NCI-H1105 (cell line): ENCODE measurements around the gene PTDSS2.

ENCODE experiments used
- DNase-seq: peaks from one replicate; lab custom pipeline; 2025; lab: John Stamatoyannopoulos, UW

PTDSS2 gene

DNA sequence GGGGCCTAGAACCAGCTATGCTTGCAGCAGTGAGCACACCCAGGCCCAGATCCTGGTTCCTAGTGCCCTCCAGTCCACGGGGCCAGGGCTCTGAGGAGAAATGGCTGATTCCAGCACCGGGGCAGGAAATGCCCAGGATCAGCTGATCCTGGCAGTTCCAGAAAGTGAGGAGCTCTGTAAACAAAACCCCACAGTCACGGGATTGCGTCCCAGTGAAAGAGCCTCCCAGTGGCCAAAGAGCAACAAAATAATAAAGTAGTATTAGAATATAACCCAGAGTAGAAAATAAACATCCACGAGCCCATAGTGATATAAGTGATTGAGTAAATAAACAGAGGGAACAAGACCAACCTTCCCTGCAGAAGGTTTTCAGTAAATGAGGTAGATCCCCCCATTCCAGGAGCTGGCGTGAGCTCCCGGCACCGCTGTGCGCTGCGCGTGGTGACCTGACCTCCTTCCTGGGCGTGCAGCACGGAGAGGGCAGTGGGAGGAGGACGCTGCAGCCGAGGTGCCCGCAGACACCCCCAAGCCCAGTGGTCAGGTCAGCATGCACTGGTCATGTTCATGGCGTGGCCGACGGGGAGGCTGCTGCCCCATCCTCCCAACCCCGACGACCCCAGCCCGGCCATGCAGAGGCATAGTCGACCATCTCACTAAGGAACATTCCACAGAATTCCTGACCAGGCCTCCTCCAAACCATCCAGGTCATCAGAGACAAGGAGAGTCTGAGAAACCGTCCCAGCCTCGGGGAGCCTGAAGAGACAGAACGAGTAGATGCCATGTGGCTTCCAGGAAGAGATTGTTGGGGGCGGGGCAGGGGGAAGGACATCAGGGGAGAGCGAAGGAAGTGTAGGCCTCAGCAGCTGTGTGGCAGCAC, 19.8 kb downstream of the PTDSS2 start:
- no peak for DNase-seq

DNA sequence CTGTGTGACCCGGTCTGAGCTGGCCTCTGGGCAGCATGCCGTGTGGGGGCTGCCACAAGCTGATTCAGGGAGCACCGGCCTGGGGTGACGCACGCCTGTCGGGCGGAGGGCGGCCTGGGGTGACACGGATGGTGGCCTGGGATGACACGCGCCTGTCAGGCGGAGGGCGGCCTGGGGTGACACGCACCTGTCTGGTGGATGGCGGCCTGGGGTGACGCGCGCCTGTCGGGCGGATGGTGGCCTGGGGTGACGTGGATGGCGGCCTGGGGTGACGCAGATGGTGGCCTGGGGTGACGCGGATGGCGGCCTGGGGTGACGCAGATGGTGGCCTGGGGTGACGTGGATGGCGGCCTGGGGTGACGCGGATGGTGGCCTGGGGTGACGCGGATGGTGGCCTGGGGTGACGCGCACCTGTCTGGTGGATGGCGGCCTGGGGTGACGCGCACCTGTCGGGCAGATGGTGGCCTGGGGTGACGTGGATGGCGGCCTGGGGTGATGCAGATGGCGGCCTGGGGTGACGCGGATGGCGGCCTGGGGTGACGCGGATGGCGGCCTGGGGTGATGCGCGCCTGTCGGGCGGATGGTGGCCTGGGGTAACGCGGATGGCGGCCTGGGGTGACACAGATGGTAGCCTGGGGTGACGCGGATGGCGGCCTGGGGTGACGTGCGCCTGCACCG, 21.5 kb downstream of the PTDSS2 start:
- DNase-seq = no peak

DNA sequence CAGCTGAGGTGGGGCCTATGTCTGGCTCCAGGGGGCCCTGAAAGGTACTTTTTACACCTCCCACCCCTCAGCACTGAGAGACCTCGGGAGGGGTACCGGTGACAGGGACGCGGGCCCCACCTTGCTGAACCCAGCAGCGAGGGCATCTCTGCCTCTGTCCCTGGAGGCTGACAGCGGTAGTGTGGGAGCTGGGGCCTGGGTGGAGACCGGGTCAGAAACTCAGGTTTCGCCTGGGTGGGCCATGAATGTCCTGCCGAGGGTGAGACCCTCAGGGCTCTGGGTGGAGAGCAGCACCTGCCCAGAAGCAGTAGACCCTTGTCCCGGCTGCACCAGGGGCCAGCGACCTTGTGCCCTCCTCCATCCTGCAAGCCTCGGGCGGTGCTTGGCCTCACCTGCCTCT, 22.2 kb downstream of the PTDSS2 start:
- DNase-seq = no peak

DNA sequence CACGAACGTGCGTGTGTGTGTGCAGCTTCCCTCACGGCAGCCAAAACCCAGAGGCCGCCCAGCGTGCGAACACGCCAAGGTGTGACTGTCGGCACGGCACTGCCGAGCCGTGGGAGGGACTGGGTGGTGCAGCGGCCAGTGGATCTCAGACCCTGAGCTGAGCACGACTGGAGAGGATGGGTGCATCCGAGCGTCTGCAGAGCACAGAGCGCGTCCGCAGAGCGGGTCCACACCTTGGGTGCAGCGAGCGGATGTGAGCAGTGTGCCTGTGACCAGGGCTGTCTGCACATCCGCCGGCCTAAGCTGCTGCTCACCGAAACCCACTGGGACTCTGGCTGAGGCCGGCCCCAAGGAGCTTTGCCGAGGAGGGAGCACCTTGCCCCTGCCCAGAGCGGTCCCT, 22.7 kb downstream of the PTDSS2 start:
- DNase-seq = no peak

DNA sequence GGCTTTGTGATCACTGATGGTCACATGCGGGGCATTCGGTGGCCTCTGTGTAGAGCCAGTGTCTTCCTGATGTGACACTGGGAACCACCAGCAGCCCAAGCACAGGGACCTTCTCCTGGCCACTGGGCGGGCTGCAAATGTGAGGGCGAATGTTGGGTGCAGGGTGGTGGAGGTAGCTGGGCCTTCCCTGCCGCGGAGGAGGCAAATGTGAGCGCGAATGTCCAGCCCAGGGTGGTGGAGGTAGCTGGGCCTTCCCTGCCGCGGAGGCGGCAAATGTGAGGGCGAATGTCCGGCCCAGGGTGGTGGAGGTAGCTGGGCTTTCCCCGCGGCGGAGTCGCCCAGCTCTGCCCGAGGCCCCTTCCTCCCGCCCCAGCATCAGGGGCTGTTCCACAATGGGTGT, 23.3 kb downstream of the PTDSS2 start:
- no peak for DNase-seq

DNA sequence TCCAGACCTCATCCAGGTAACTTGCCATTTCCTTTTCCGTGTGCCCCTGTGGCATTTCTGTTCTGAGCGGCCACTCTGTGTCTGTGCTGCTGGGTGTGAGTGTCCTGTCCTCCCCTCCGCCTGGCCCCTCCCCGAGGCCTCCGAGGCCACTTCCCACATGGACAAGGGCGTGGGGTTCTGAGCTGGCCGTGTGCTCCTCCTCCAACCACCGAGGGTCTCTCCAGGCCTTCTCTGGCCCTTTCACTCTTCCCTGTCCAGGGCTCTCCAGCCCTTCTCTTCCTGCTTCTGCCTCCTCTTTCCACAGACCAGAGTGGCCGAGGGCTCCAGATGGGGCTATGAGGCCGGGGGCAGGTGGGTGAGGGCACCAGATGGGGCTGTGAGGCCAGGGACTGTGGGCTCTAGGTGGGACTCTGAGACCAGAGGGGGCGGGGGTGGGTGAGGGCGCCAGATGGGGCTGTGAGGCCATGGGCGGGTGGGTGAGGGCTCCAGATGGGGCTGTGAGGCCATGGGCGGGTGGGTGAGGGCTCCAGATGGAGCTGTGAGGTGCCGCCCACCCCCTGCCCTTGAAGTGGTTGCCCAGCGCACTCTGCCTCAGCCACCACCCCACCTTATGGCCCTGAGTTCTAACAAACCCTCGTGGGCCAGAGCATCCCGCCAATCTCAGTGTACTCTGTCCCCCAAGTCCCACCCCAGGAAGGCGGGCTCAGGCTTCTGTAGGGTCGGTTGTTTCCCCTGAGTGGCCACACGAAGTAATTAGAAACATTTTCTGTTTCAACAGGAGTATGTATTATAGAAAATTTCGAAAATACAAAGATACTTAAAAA, 24.1 kb downstream of the PTDSS2 start:
- no peak for DNase-seq

DNA sequence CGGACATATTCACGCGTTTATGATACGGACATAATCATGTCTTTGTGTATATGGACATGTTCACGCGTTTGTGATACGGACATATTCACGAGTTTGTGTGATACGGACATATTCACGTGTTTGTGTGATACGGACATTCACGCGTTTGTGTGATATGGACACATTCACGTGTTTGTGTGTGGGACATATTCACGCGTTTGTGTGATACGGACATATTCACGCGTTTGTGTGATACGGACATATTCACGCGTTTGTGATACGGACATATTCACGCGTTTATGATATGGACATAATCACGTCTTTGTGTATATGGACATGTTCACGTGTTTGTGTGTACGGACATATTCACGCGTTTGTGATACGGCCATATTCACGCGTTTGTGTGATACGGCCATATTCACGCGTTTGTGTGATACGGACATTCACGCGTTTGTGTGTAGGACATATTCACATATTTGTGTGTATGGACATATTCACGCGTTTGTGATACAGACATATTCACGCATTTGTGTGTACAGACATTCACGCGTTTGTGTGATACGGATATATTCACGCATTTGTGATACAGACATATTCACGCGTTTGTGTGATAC, 24.9 kb downstream of the PTDSS2 start:
- DNase-seq = no peak

DNA sequence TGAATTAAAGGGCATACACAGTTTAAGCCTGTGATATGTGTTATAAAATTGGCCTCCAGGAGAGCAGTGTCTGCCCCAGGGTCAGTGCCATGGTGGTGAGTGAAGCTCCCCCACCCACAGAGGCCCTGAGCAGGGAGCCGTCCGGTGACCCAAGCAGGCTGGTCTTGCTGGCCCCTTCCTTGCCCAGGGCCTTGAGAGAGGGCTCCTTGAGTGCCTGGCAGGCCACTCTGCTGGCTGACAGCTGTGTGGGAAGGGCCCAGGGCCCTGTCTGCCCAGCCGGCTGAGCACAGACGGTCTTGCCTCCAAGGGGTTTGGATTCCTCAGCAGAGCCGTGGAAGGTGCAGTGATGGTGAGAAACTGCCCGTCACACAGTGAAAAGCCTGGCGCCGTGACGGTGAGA, 25.9 kb downstream of the PTDSS2 start:
- no peak for DNase-seq

DNA sequence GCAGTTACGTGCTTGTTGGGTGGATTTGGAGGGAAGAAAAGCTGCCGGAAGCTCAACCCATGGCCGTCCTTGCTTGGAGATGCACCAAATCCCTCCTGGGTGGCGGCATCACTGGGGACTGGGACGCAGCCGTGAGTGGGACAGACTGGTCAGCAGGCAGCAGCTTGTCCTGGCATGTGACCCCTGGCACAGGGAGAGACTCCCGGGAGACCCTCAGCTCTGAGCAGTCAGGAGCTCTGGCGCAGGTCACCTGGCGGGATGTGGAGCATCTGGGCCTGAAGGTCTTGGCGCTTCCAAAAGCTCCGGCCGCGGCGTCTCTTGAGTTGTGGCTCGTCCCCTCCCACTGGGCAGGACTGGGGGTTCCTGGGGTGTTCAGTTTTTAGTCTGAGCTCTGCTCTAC, 26.3 kb downstream of the PTDSS2 start:
- no peak for DNase-seq

DNA sequence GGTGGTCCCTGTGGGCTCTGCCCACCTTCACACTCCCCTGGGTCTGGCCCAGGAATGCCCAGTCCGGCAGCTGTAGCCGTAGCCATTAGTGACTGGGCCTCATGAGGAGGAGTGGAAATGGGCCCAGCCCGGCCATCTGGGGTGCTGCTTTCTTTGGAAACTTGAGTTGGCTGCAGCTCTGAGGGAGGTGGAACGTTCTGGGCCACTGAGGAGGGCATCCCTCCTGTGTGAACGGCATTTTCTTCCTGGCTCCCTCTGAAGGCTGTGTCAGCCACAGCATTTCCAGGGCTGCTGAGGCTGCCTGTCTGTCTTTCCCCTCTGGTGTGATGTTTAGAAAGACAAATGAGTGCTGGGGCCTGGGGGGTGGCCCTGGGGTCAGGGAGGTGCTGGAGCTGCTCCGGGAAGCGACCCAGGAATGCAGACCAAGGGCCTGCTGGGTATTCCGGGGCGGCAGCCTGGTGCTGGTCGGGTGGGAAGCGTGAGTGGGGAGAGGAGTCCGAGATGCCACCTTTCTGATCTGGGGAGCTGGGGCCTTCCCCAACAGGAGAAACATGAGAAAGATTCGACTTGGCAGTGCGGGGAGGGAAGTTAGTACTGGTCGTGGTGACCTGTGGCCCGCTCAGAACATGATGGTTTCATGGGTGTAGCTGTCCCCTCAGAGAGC, 27.1 kb downstream of the PTDSS2 start:
- no peak for DNase-seq

DNA sequence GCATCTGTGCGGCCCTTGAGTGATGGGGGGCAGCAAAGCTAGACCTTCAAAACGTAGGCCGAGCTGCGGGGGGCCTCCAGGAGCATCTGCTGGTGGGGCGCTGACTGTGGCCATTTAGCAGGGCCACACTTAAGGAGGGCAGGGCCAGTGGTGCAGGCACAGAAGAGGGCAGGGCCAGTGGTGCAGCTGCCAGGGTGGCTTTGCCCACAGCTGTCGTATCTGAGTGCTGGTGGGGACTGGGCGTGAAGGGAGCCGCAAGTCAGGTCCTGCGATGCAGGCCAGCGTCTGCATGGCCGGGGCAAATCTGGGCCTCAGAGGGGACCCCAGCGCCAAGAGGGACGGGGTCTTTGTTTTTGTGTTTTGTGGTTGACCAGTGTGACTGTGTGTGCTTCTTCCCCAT, 29.2 kb downstream of the PTDSS2 start:
- no peak for DNase-seq

DNA sequence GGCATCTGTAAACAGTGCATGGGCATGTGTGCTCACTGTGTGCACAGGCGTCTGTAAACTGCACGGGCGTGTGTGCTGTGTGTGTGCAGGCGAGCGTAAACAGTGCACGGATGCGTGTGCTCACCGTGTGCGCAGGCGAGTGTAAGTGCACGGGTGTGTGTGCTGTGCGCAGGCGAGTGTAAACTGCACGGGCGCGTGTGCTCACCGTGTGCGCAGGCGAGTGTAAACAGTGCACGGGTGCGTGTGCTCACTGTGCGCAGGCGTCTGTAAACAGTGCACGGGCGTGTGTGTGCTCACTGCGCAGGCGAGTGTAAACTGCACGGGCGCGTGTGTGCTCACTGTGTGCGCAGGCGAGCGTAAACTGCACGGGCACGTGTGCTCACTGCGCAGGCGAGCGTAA, 34.5 kb downstream of the PTDSS2 start:
- no peak for DNase-seq

DNA sequence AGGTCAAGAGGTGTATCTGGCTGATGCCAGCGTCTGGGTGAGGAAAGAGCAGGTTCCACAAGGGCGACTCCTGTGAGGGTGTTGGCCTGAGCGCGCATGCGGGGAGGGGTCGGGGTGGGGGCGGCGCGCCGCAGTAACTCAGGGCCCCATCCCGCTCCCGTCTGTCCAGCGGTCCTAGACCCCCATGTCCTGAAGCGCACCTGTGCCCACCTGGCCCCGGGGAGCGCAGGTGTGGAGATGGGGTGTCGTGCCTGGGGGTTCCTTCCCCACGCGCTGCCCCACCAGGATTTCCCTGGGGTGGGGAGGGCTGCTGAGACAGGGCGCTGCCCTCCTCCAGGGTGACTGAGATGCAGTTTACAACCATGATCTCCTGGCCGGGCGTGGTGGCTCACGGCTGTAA, 36.1 kb downstream of the PTDSS2 start:
- DNase-seq = no peak

DNA sequence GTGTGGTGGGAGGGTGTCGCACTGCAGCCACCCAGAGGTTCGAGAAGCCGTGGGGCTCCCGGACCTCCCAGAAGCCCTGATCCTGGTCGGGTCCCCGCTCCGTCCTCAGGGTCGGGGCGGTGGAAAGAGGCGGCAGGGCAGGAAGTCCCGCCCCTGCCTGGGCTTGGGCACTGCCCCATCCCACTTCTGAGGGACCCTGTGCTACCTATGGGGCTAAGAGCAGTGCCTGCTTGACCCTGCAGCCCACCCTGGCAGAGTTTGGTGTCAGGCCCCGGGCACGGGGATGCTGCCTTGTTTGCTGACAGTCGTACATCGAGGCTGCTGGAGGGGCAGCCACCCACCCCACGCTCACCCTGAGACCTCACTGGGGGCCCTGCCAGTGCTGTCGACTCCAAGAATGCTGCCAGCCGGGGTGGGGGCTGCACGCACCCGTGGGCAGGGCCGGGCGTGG, 37.5 kb downstream of the PTDSS2 start:
- DNase-seq = no peak

DNA sequence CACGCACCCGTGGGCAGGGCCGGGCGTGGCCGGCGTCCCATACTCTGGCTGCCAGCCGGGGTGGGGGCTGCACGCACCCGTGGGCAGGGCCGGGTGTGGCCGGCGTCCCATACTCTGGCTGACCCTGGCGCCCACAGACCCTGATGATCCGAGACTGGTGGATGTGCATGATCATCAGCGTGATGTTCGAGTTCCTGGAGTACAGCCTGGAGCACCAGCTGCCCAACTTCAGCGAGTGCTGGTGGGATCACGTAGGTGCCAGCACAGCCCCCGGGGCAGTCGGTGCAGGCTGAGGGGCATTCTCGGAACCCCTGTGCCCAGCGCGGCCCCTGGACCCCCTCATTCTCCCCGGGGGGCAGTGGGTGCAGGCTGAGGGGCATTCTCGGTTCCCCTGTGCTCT, 38.0 kb downstream of the PTDSS2 start:
- DNase-seq = no peak

DNA sequence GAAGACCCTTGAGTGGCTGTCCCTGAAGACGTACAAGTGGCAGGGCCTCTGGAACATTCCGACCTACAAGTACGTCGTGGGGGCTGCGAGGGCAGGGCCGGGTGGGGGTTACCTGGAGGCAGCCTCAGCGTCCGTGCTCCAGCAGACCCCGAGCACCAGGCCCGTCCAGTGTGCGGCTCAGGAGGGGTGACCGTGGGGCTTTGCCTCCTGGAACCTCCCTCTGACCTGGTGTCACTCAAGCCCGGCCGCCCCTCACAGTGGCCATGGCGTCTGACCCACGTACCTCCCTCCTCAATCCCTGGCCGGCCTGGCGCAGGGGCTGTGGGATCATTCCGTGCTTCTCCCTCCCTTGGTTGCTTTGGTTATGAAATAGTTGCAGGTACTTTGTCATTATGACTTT, 38.5 kb downstream of the PTDSS2 start:
- no peak for DNase-seq

DNA sequence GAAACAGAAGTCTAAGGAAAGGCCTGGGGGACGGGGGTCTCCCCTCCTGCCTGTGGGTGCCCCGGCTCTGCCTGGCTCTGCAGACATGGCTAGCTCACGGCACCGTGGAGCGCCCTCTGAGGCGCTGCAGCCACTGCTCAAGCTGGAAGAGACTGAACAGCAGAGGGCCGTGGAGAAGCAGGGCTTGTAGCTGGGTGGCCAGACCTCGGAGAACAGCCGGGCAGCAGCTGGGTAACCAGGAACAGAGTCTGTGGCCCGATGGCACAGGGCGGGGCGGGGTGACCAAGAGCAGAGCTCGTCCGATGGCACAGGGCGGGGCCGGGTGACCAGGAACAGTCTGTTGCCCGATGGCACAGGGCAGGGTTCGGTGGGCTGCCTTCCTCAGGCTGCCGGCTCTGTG, 38.9 kb downstream of the PTDSS2 start:
- no peak for DNase-seq

DNA sequence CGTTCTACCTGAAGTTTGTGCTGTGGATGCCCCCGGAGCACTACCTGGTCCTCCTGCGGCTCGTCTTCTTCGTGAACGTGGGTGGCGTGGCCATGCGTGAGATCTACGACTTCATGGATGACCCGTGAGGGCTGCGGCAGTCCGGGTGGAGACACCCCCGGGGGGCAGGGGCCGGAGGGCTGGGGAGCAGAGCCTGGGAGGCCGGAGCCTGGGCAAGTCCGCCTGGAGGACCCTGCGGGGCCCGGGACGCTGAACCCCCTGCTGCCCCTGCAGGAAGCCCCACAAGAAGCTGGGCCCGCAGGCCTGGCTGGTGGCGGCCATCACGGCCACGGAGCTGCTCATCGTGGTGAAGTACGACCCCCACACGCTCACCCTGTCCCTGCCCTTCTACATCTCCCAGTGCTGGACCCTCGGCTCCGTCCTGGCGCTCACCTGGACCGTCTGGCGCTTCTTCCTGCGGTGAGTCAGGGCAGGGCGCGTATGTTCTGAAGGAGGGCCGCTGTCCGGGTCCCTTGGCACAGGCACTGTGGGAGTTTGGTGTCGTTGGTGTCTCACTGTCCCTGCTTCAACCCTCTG, 39.6 kb downstream of the PTDSS2 start:
- no peak for DNase-seq

DNA sequence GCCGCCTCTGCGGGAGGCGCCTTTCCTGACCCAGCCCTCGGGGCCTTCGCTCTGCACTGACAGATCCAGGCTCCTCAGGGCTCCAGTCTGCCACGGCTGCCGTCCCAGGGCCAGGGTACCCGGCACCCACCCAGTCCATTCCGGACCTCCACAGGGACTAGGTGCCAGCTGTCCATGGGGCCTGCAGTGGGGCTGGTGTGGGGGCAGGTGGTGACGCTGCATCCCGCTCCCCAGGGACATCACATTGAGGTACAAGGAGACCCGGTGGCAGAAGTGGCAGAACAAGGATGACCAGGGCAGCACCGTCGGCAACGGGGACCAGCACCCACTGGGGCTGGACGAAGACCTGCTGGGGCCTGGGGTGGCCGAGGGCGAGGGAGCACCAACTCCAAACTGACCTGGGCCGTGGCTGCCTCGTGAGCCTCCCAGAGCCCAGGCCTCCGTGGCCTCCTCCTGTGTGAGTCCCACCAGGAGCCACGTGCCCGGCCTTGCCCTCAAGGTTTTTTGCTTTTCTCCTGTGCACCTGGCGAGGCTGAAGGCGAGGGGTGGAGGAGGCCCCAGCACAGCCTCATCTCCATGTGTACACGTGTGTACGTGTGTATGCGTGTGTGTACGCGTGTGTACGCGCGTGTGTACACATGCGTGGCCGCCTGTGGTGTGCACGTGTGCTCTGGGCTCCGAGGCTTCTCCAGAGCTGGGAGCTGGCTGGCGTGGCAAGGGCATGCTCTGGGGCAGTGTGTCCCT, 40.3 kb downstream of the PTDSS2 start:
- no peak for DNase-seq

DNA sequence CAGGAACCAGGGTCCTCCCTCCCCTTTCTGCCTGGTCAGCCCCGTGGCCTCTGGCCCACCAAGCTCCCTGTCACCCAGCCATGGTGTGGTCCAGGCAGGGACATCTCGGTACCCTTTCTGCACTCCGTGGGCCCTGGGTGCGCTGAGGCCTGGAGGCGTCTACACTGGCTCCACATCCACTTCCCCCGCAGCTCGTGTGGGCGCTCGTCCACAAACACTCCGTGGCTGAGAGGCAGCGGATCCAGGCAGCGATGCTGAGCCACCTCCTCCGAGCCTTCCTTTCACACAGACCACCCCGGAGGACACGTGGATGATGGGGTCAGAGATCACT, 40.8 kb downstream of the PTDSS2 start:
- no peak for DNase-seq

DNA sequence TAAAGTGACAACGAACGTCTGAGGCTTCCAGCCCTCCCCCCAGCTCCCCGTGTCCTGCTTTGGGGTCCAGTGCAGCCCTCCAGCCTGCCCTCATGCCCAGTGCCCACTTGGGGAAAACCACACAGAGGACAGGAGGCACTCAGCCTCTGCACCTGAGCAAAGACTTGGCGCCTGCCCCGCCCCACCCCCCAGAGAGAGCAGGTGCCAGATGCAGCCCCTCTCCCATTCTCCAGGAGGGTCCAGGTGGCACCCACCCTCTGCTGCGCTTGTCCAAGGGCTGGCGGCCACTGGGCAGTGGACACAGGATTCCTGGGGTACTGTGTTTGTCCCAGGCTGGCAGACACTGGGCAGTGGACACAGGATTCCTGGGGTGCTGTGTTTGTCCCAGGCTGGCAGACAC, 41.3 kb downstream of the PTDSS2 start:
- DNase-seq = no peak
